HG03196 (cell line): Measurements from ENCODE around the gene LMBR1L.
A peak's percentile ranks its signal among the peaks of the same experiment; 100 is the strongest.
"Not testable (repeated sequence)": the region's sequence is repeated elsewhere in the genome, so short reads cannot be mapped to it uniquely, and the experiment has no call there.

ENCODE experiments used
- ATAC-seq: cut with Tn5 transposase; IDR thresholded peaks from one replicate; pipeline ENCODE4 v1.9.1; 2021; ENCODE audit not compliant: unreplicated experiment

Gene LMBR1L

GRCh38 chr12:49110464-49111155 is at the start of gene LMBR1L:
Gene LMBR1L (minus strand): TSS chr12:49110847. CDS start chr12:49110555, 292 bp downstream.
- ATAC-seq = peak; percentile 100

GRCh38 chr12:49160399-49160798 is 49.8 kb upstream of the LMBR1L start:
- no peak for ATAC-seq

- no peak for ATAC-seq
Measured at GRCh38 chr12:49154221-49154620, 43.6 kb upstream of the LMBR1L start.

GRCh38 chr12:49147384-49147783 is 36.7 kb upstream of the LMBR1L start:
- no peak for ATAC-seq

GRCh38 chr12:49146406-49146805 is 35.8 kb upstream of the LMBR1L start:
- ATAC-seq = no peak

GRCh38 chr12:49144384-49144783 is 33.7 kb upstream of the LMBR1L start:
- no peak for ATAC-seq

GRCh38 chr12:49138999-49139398 is 28.4 kb upstream of the LMBR1L start:
- no peak for ATAC-seq

GRCh38 chr12:49138587-49138986 is 27.9 kb upstream of the LMBR1L start:
- no peak for ATAC-seq

- ATAC-seq = no peak
Measured at GRCh38 chr12:49137476-49137875, 26.8 kb upstream of the LMBR1L start.

- ATAC-seq = not testable (repeated sequence)
Measured at GRCh38 chr12:49136997-49137396, 26.4 kb upstream of the LMBR1L start.

- ATAC-seq = no peak
Measured at GRCh38 chr12:49133590-49133989, 22.9 kb upstream of the LMBR1L start.

GRCh38 chr12:49133014-49133413 is 22.4 kb upstream of the LMBR1L start:
- ATAC-seq = no peak

GRCh38 chr12:49131894-49132461 is 21.3 kb upstream of the LMBR1L start:
- ATAC-seq = no peak

- ATAC-seq = peak; percentile 70
Measured at GRCh38 chr12:49131051-49131893, 20.6 kb upstream of the LMBR1L start, which contains the start of gene TUBA1B. Gene TUBA1B (minus strand): TSS chr12:49131395. CDS start chr12:49131300, 95 bp downstream.

- peak; percentile 52 for ATAC-seq
Measured at GRCh38 chr12:49130151-49131050, 19.8 kb upstream of the LMBR1L start.

- ATAC-seq = no peak
Measured at GRCh38 chr12:49129332-49130150, 18.9 kb upstream of the LMBR1L start.

- not testable (repeated sequence) for ATAC-seq
Measured at GRCh38 chr12:49127971-49128370, 17.3 kb upstream of the LMBR1L start.

- ATAC-seq = no peak
Measured at GRCh38 chr12:49126852-49127763, 16.5 kb upstream of the LMBR1L start.
